ENCODE measurements around the gene ERI3. TPM values are rescaled to one million over a fixed set of nuclear protein-coding genes. Genes with fewer than 3 reads are reported as not detected.

Gene ERI3
- total and polyA plus RNA-seq, 10 of the 15 experiments (the other 5 are each of a cell fraction or from before 2014, with no cell fraction given) = 20.6 to 90.4 (median 41.2) TPM

- no TSS peak for BruUV-seq (replicated peaks)
These were observed 51.5 kb downstream of the ERI3 start for GRCh38 chr1:44303532-44303931.

More at GRCh38 chr1:44303532-44303931, 51.5 kb downstream of the ERI3 start:
- CTCF ChIA-PET = interaction anchor here (1.2 to 1.6 kb wide), 3 partner anchors 10 to 86 kb away, joined by 3 read pairs; no protein-coding TSS in a partner anchor
- Histone ChIP-seq H3K27ac (ENCODE audit: control insufficient read depth, insufficient read depth) (no peak overlapping the region), H3K9me3 (replicated peaks; ENCODE audit: control insufficient read depth, insufficient read depth, low read length) (no peaks in the 10 kb centered on the region), H4K20me1 (ENCODE audit: control insufficient read depth, insufficient read depth) (no peaks in the 10 kb centered on the region; the same call in 1 of the 2 replicates), H3K4me3 (no peak overlapping the region), H3K79me2 (ENCODE audit: control insufficient read depth, insufficient read depth, low read length) (no peaks in the 10 kb centered on the region), H3K27me3 (replicated peaks in 1 of 2; ENCODE audit: control insufficient read depth in 2 of 2, insufficient read depth in 2 of 2, low read length in 1 of 2) (no peaks in the 10 kb centered on the region), H3K4me1 (ENCODE audit: control insufficient read depth, insufficient read depth, low read length) (no peaks in the 10 kb centered on the region), H2AFZ (ENCODE audit: control insufficient read depth, low read depth, low read length) (no peak overlapping the region), H3K4me2 (ENCODE audit: control insufficient read depth, insufficient read depth) (no peak overlapping the region), H3K9ac (ENCODE audit: control insufficient read depth, insufficient read depth, low read length) (no peak overlapping the region), H3K36me3 (ENCODE audit: control insufficient read depth in 2 of 2, insufficient read depth in 2 of 2, low read length in 1 of 2) (peaks cover 7 to 19% of the 10 kb centered on the region in 2 experiments; a peak in 3 of 4 replicates)
- WGBS (ENCODE audit: insufficient coverage, insufficient replicate concordance, low lambda C conversion rate, missing lambda C conversion rate) = 100% methylated on average over 1 of the region's 1 CpG
- intact Hi-C loops (cut with micrococcal nuclease; ENCODE audit: unreplicated experiment) (no loop called here), in situ Hi-C loops (cut with MboI) (no loop called here)
- no peak for TF ChIP-seq TCF12 (IDR thresholded peaks at IDR 0.05; ENCODE audit: low read depth, low read length)
- no peak for TF ChIP-seq TBL1XR1 (IDR thresholded peaks at IDR 0.05; ENCODE audit: low read depth, low read length)
- no peak for TF ChIP-seq CEBPZ (IDR thresholded peaks at IDR 0.05; ENCODE audit: low read depth, low read length)
- no peak for TF ChIP-seq SMARCA5 (IDR thresholded peaks at IDR 0.05)
- TF ChIP-seq CREB1 (IDR thresholded peaks at IDR 0.05; ENCODE audit: low read depth) = no peak
- no peak for TF ChIP-seq BCL3 (IDR thresholded peaks at IDR 0.05; ENCODE audit: borderline replicate concordance, insufficient read depth, low read depth, low read length, poor library complexity, severe bottlenecking)
- TF ChIP-seq E2F4 (IDR thresholded peaks at IDR 0.05; ENCODE audit: low read depth, low read length) = no peak
- RAD21 ChIA-PET (ENCODE audit: unreplicated experiment) = no interaction called here
- ATAC-seq (no peak), FAIRE-seq (no peak), DNase-seq (ENCODE audit: low read depth, low spot score) (no peak)
- POLR2A ChIA-PET = no interaction called here
- SMC1A ChIA-PET (ENCODE audit: uncharacterized antibody, unreplicated experiment) = no interaction called here

All from GM12878 (cell line).